Measurements from ENCODE around the gene RPL32. TPM values are rescaled to one million over a fixed set of nuclear protein-coding genes. Genes with fewer than 3 reads are reported as not detected.

The RPL32 gene
- total RNA-seq, 1 donor from 2014 or later = 1,571 TPM

DNA sequence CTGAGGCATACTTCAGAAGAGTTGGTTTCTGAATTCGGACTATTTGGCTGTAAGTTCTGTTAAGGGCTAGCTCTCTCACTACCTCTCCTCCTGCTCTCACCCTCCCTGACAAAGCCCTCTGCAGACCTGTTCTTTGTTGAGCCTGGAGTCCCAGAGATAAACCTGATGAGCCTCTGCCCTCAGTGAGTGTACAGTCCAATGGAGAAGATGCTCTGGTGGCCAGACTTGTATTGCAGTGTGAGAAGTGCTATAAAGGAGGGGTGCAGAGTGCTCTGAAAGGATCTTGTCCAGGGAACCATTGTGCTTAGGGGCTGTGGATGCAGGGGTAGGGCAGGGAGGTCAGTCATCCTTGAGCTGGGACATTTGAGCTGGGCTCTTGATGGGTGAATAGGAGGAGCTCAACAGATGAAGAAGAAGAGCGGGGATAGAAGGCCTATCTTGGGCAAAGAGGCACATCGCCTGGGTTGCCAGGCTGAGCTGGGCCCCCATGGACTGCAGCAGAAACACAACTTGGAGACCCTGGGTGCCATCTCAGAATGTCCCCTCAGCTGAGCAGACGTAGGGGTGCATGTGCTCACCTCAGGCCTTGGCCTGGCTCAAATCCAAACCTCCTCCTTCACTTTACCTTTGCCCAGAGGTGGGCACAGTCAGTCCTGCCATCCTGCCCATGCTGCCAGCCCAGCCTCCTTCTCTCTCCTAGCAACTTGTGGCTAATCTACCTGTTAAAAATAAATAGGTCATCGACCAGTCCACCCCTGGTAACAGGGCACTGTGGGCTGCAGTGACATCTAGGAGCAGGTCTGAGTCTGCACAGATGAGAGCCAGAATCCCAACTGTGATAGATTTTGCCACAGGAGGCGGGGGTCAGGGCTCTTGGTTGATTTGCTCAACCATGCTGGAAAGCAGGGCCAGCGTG is 41.6 kb downstream of the RPL32 start:
- Mint-ChIP-seq H3K9me3 (ENCODE audit: unreplicated experiment) (no peaks in the 10 kb centered on the region), H3K27me3 (ENCODE audit: unreplicated experiment) (peaks cover 6% of the 10 kb centered on the region), H3K4me3 (ENCODE audit: unreplicated experiment) (no peak overlapping the region), H3K27ac (ENCODE audit: unreplicated experiment) (no peak overlapping the region), H3K36me3 (ENCODE audit: low read depth, unreplicated experiment) (no peaks in the 10 kb centered on the region), H3K4me1 (ENCODE audit: unreplicated experiment) (peaks cover 3% of the 10 kb centered on the region)
- DNase-seq (ENCODE audit: low spot score) = no peak
- TF ChIP-seq, protein P1, sequence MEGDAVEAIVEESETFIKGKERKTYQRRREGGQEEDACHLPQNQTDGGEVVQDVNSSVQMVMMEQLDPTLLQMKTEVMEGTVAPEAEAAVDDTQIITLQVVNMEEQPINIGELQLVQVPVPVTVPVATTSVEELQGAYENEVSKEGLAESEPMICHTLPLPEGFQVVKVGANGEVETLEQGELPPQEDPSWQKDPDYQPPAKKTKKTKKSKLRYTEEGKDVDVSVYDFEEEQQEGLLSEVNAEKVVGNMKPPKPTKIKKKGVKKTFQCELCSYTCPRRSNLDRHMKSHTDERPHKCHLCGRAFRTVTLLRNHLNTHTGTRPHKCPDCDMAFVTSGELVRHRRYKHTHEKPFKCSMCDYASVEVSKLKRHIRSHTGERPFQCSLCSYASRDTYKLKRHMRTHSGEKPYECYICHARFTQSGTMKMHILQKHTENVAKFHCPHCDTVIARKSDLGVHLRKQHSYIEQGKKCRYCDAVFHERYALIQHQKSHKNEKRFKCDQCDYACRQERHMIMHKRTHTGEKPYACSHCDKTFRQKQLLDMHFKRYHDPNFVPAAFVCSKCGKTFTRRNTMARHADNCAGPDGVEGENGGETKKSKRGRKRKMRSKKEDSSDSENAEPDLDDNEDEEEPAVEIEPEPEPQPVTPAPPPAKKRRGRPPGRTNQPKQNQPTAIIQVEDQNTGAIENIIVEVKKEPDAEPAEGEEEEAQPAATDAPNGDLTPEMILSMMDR (IDR thresholded peaks at IDR 0.05; ENCODE audit: unreplicated experiment) = no peak

DNA sequence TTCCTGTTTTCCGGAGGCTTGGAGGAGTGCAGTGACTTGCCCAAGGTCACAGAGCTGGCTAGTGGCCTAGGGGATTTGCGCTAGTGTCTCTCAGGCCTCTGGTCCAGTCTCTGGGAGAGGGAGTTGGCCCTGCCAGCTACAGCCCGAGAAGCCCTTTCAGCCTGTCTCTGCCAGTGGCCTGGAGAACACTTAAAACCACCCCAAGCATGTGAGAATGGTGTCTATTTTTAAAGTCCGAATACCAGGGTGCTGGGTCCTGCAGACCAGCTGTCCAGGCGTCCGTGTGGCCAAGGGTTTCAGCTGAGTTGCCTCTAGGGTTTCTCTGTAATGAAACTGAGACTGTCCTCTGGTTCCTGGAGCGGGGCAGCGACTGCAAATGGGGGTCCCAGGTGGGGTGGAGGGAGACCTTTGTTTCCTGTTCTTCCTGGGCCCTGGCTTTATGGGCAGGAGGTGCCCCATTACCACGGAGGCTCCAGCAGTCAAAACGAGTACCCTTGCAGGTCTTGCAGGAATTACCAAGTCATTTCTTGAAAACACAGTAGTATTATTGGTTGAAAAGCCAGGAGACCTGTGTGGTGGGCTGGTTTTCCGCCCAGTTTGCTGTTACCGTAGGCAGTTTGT is 42.7 kb downstream of the RPL32 start:
- H3K27me3 Mint-ChIP-seq (ENCODE audit: unreplicated experiment) = peaks cover 6% of the 10 kb centered on the region
- TF ChIP-seq, protein P1 (IDR thresholded peaks at IDR 0.05; ENCODE audit: unreplicated experiment) = no peak
- H3K4me3 Mint-ChIP-seq (ENCODE audit: unreplicated experiment) = no peak overlapping the region
- H3K4me1 Mint-ChIP-seq (ENCODE audit: unreplicated experiment) = peaks cover 3% of the 10 kb centered on the region
- no peaks in the 10 kb centered on the region for H3K36me3 Mint-ChIP-seq (ENCODE audit: low read depth, unreplicated experiment)
- no peak for DNase-seq (ENCODE audit: low spot score)
- H3K9me3 Mint-ChIP-seq (ENCODE audit: unreplicated experiment) = no peaks in the 10 kb centered on the region
- no peak overlapping the region for H3K27ac Mint-ChIP-seq (ENCODE audit: unreplicated experiment)

DNA sequence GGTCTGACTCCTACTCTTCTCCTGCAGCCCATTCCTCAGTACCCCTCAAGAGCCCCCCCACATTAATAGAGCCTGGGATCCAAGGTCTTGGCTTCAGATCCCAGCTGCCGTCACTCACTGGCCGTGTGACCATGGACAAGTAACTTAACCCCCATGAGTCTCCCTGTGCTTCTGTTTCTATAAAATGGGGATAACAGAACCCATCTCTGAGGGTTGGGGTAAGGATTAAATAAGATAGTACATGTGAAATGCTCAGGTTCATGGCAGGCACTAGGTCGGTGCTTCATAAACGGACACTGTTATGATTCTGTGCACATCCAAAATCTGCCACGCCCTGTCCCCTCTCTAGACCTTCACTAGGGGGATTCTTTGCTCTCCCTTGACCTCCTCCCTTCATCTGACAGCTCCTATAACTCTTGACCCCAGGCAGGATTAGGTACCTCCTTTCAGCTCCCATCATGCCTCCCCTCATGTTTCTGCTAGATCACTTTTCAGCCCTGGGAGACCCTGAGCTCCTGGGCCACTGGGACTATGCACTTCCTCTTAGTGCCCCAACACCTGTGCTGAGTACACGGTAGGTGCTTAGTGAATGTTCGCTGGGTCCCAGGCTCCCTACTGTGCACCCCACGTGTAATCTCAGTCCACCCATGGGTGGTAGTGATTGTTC is 43.3 kb downstream of the RPL32 start:
- TF ChIP-seq, protein P1 (IDR thresholded peaks at IDR 0.05; ENCODE audit: unreplicated experiment) = no peak
- Mint-ChIP-seq H3K4me1 (ENCODE audit: unreplicated experiment) (peaks cover 3% of the 10 kb centered on the region), H3K36me3 (ENCODE audit: low read depth, unreplicated experiment) (no peaks in the 10 kb centered on the region), H3K4me3 (ENCODE audit: unreplicated experiment) (no peak overlapping the region), H3K27me3 (ENCODE audit: unreplicated experiment) (peaks cover 6% of the 10 kb centered on the region), H3K27ac (ENCODE audit: unreplicated experiment) (no peak overlapping the region), H3K9me3 (ENCODE audit: unreplicated experiment) (no peaks in the 10 kb centered on the region)
- no peak for DNase-seq (ENCODE audit: low spot score)

DNA sequence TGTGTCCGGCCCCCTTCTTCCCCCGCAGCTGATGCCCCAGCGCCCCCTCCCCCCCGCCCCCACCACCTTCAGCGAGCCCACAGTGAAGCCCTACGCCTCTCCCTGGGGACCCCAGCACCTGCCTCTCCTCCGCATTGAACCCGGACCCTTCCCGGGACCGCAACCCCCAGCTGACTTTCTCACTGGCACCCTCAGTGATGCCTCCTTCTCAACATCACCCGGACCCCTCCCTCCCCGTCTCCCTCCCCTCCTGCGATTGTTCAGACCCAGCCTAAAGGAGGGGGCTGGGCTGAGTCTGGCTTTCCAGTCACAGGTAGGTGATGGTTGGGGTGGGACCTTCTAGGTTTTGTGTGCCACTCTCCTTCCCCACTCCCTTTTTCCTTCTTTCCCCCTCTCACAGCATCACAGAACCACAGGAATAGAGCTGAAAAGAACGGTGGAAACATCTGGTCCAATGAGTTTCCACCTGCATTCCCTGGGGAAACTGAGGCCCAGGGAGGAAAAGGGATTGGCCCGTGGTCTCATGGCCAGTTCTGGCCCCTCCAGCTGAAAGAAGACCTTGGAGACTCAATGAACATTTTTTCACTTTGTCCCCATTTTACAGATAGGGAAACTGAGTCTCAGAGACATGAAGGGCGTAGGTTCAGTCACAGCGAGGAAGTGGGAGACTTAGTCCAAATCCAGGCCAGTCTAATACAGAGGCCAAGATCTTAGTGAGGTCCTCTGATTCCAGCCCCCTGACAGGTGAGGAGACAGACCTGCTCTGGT is 44.1 kb downstream of the RPL32 start:
- H3K27ac Mint-ChIP-seq (ENCODE audit: unreplicated experiment) = no peak overlapping the region
- no peaks in the 10 kb centered on the region for H3K36me3 Mint-ChIP-seq (ENCODE audit: low read depth, unreplicated experiment)
- peaks cover 3% of the 10 kb centered on the region for H3K4me1 Mint-ChIP-seq (ENCODE audit: unreplicated experiment)
- no peak overlapping the region for H3K4me3 Mint-ChIP-seq (ENCODE audit: unreplicated experiment)
- no peak for DNase-seq (ENCODE audit: low spot score)
- peaks cover 6% of the 10 kb centered on the region for H3K27me3 Mint-ChIP-seq (ENCODE audit: unreplicated experiment)
- H3K9me3 Mint-ChIP-seq (ENCODE audit: unreplicated experiment) = no peaks in the 10 kb centered on the region
- TF ChIP-seq, protein P1 (IDR thresholded peaks at IDR 0.05; ENCODE audit: unreplicated experiment) = no peak

Data from endothelial cell (in vitro differentiated cells).